GM18511 (cell line): ENCODE data around the gene CRIP1.

Source experiments
- ATAC-seq: cut with Tn5 transposase; IDR thresholded peaks from one replicate; pipeline ENCODE4 v1.9.1; 2021; ENCODE audit warnings: mild to moderate bottlenecking, moderate library complexity; ENCODE audit not compliant: unreplicated experiment

Gene CRIP1

DNA sequence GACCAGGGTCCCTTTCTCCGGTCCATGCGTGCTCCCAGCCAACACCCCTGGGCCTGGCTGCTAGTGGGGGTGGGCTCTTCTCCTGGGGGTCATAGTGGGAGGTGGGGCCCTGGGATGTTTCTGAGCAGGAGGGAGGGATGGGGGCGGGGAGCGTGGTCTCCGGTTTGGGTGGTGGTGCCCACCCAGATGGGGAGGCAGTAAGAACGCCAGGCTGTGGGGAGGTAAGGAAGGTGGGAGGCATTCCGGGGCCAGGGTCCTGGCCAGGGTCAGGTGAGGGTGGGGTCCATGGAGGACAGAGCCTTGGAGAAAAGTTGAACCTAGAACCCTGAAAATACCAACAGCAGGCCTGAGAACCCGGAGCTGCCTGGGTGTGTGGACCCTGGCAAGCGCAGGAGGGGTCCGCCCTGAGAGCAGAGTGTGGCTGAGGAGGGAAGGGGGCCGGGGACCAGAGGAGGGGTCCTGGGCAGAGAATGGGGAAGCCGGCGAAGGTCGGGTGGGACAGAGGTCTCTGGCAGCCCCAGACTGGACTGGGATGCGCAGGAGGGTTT lies 6.4 kb upstream of the CRIP1 start:
- ATAC-seq: no peak

DNA sequence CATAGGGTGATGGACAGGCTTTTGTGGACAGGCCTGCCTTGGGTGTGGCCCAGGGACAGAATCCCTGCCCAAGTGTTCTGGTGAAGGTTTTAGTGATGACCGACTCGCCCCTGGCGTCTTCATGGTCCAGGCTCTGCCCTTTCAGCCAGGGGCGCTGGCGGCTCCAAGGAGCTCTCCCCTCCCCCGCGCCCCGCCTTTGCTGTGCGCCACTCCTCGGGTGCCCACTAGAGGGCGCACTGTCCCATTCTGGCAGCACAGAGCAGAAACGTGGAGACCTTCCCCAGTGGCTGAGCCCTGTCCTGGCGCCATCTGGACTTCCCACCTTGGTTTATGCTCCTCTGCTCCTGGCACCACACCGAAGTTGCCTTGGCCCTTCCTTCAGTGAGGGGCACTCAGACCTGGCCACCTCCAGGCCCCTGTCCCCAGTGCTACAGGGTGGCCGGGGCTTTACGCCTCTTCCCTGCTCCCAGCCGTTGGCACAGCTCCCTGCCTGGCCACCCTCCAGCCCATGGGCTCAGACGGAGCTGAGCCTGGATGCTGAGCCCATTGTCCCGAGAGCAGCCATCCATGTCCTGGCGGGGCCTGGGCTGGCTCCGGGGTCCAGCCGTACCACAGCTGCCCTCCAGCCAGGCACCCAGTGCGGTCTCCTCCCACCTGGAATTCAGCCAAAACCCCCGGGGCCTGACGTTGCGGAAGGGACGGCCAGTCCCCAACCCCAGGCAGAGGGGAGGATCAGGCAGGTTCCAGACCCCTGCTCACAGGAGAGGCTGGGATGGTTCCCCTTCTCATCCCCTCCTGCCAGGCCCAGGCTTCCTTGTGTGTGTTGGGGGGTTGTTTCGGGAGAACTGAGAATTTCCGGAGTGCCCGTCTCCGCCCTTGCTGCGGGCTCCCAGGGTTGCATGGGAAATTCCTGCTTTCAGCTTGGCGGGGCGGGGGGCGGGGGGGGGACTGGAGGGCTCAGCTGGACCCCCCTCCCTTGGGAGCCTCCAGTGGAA lies 5.6 kb upstream of the CRIP1 start:
- peak; percentile 63 for ATAC-seq

DNA sequence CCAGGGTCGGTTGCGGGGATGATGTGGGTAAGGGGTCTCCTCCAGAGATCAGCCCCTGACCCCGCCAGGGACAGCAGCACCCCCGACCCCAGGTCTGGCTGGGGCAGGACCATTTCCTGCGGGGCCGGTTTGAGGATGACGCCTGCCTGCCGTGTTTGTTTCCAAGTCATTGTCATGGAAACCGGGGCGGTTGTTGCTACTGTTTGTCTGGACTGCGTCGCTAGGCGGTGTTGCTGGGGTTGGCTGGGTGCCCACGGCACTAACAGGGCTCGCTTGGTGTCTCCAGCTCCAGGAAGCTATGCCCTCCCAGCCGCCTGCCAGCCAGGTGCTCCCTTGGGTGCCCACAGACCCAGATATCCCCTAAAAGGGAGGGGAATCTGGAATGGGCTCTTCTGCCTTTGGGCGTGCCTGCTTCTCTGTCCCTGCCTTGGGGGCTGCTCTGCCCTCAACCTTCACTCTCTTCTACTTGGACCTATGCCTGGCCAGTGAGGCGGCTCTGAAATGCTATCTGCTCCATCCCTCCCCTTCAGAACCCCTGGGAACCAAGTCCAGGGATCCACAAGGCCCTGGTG lies 4.7 kb upstream of the CRIP1 start:
- ATAC-seq: peak; percentile 63

DNA sequence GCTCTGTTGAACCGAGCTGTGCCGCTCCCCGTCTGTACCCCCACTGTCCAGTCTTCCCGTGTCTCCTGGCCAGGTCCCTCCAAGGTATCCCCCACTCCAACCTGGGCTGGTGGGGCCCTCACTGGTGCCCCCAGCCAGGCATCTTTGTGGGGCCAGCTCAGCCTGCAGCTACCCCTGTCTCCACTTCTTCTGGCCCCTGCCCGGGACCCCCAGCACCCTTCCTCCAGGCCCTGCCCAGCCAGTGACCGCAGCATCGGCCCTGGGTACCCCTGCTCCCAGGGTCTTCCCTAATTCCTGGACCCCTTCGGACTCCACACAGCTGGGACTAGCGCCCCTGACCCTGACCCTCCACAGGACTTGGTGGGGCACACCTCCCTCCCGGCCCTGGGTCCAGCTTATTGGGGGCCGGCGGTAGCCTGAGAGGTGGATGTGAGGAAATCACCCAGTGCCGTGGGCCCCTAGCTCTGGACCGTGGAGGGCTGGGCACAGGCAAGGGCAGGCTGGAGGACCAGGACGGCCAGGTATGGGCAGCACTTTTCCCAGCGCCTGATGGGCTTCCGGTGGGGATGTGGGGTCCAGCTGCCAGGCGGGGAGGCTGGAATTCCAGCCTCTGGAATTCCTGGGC lies 4.1 kb upstream of the CRIP1 start:
- ATAC-seq: no peak

DNA sequence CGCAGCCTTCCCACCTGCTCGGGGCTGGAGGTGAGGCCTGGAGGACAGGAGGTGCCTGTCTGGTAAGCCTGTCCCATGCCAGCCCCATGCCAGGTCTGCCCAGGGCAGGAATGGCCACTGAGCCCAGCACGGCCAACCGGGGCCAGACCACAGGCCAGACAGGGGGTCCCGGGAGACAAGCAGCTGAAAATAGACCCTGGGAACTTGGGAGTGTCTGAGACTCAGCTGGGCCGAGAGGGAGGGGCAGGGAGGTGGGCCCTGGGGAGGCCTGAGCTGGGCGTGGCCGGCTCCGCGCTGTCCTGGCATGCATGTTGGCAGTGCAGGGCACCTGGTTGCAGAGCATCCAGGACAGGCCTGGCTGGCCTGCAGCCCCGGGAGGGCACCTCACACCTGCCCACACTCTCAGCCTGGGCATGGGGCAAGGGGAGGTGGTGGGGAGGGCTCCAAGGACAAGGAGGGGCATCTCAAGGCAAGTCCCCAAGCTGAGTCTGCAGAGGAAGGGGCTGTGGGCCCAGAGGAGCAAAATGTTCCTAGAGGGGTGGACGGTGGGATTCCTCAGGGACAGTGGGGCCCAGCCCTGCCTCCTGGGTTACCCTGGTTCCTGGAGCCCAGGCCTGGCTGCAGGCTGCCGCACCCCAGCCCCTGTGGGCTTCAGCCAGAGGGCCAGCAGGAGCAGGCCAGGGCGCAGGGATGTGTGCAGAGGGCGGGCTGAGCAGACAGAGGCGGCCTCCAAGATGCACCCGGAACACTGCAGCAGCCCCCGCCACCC lies 3.2 kb upstream of the CRIP1 start:
- ATAC-seq: no peak

DNA sequence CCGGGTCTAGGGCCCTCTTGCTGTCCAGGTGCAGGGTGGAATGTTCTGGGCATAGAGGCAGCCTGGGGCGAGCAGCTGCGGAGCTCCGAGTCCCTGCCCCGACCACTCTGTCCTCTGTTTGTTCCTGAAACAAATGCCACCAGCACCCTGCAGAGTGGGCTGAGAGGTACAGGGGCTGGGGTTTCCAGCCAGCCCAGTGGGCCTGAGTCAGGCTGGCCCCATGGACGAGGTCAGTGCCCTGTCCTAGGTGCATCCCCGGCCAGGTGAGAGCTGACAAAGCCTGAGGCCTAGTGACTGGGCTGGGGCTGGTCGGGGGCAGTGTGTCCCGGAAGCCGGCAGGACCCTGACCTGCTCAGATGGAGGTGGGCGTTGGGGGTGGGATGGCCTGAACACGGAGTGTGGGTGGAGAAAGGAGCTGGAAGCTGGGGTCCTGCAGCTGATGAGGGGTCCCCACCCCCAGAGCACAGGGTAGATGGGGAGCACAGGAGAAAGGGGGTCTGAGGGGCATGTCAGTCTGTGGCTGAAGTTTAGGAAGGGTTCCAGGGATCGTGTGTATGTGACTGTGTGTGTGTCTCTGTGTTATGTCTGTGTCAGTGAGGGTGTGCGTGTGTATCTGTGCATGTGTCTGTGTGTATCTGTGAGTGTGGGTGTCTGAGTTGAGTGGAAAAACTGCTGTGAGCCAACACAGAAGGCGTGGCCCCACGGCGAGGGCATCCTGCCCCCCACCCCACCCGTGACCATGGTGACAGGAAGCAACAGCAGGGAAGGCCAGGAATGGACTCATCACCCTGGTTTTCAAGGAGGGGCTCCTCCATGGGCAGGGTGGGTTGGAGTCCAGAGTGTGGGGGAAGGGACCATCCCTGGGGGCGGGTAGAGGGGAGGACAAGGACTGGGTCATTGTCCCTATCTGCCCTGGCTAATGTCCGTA lies 2.4 kb upstream of the CRIP1 start:
- no peak for ATAC-seq

DNA sequence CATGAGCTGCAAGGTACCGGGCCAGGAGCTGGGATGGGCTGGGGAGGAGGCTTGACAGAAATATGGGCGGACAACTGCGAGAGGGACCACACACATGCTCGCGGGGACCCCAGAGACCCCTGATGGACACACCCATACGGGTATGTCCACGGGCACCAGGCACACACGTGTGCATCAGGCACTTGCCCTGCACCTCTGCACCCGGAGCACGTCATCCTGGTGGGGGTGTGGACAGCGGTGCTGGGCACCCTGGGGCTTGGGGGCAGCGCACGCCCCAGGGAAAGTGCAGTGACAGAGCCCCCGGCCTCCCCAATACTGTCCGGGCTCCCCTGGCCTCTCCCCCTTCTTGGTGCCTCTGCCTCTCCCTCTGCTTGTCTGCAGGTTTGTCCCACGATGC lies 1.7 kb upstream of the CRIP1 start:
- no peak for ATAC-seq

DNA sequence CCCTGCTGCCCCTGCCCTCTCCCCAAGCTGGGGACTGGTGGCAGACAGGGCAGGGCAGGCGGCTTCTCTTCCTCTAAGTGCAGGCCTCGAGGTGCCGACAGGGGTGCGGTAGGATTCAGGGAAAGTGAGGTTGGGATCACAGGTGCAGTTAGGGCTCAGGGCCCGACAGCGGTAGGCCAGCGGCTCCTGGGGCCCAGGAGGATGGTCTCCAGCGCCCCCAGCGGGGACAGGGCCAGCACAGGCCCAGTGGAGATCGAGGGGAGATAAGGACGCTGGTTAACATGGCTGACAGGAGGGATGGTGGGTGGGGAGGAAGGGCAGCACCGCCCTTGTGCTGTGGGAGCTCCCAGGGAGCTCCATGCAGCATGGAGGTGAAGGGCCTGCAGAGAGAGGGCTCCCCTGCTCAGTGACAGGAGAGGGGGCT lies 935 bp upstream of the CRIP1 start:
- no peak for ATAC-seq

DNA sequence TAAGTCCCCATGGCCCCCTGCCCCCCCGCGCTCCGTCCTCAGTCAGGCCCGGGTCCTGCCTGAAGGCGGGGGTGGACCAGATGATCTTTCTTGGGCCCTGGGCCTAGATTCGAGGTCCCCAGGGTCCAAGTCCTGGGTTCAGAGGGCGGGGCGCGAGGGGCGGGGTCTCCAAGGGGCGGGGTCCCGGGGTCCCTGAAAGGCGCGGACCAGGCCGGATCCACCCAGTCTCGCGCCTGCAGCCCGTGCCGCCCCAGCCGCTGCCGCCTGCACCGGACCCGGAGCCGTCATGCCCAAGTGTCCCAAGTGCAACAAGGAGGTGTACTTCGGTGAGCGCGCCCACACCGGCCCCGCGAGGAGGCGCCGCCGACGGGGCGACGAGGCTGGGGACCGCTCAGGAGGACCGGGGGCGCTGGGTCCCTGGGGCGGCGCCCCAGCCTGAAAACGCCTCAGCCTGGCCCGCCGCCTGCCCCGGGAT lies 325 bp downstream of the CRIP1 start:
- ATAC-seq: no peak

DNA sequence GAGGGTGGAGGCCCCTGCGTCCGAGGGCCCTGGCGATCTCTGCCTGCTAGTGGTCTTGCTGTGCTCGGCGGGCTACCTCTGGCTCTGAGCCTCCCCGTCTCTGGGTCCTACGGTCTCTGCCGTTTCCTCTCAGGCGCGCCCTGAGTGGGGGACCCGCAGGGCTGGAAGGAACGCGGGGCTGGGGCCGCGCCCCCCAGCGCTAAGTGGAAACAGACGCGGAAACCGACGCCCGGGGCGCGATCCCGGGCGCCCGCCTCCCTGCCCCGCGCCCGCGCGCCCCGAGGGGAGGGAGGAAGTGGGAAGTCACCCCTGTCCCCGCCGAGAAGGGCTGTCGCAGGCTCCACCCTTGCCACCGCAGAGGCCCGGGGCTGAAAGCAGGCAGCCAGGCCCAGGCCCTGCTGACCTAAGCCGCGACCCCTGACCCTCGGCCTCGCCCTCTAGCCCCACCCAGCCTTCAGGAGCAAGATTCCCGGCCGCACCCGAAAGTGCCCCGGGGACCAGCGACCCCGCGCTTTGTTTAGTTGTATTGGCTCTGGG lies 831 bp downstream of the CRIP1 start:
- no peak for ATAC-seq

DNA sequence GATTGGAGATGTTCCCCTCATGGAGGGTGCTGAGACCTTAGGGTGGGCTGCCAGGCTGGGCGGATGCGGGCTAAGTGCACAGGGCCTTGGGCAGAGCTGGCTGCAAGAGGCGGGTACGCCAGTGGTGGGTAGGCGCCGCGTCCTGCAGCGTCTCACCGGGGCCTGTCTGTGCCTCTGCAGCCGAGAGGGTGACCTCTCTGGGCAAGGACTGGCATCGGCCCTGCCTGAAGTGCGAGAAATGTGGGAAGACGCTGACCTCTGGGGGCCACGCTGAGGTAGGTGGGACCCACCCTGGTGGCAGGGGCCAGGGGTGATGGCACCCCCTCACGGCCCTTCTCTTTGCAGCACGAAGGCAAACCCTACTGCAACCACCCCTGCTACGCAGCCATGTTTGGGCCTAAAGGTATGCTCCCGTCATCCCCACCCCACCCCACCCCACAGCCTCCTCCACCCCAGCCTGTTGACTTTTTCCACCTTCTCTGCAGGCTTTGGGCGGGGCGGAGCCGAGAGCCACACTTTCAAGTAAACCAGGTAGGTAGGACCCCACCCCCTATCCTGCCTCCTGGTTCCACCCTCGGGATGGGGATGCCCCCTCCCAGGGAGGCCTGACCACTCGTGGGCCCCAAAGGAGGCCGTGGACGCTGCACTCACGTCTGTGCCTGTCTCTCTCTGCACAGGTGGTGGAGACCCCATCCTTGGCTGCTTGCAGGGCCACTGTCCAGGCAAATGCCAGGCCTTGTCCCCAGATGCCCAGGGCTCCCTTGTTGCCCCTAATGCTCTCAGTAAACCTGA lies 1.5 kb downstream of the CRIP1 start:
- ATAC-seq: no peak

DNA sequence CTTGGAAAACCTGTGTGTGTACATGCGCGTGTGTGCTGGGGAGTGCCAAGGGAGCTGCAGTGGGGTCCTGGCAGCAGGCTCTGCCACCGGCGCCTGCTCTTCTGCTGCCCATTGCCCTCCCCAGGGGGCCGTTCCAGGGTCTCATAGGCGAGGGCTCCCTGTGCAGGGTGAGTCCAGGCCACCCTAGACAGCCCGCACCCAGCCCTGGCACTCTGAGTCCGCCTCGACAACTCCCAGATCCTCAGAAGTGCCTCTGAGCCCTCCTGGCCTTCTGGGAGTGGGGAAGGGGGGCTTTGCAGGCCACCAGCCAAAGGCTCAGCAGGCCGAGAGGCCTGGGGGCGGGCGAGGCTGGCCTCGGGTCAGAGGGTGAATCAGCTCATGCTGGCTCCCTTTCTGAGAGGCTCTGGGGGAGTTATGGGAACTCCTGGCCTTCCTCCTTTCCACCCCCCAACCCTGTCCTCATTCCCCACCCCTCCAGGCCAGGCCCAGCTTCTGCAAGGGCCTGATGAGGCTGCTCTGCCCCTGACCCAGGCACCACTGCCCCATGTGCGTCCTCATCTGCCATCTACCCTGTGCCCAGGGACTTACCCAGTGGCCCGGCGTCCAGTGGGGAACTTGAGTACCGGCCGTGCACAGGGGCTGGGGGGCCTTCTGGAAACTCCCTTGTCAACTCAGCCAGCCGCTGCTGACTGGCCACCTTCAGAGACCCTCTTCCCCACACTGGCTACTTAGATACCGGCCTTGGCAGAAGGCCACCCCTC lies 2.3 kb downstream of the CRIP1 start:
- no peak for ATAC-seq

DNA sequence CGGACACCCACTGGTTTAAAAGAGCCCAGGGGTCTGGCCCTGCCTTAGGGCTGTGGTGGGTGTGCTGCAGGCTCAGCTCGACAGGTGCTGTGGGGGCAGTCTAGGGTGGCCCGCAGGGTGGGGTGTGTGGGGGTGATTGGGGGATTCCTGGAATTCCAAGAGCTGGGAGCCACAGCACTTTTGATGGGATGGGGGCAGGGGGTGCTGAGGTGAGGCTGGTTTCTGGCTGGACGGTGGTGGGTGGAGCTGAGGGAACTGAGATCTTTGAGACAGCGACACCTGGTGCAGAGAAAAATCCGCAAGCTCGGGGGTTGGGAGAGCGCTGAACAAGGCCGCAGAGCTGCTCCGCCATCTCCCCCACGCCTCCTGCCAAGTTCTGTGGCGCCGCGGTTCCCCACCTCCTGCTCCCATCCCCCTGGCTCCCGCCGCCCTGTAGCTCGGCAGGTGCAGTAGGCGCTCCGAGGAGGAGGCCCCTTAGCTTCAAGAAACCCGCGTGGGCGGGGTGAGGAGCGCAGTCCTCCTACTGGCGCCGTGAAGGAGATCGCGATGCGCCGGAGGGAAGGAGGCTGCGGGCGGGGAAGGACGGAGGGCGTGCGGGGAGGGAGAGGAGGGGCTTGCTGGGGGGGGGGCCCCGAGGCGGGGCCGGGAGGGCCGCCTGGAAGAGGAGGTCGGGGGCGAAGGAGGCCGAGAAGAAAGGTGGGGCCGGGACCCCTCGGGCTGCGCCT lies 3.0 kb downstream of the CRIP1 start:
- no peak for ATAC-seq

DNA sequence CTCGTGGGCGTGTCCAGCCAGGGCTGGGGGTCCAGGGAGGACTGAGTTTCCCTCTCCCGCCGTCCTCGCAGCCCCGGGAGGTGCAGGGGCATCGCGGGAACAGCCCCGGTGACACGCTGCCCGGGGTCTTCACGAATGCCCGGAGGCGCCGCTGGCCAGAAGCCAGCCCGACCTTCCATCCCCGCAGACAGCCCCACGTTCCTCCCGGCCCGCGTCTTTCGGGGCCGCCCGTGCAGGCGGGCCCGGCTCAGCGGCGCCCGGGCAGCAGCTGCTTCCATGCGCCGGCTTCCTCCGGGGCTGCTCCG lies 3.5 kb downstream of the CRIP1 start:
- ATAC-seq: peak; percentile 2

DNA sequence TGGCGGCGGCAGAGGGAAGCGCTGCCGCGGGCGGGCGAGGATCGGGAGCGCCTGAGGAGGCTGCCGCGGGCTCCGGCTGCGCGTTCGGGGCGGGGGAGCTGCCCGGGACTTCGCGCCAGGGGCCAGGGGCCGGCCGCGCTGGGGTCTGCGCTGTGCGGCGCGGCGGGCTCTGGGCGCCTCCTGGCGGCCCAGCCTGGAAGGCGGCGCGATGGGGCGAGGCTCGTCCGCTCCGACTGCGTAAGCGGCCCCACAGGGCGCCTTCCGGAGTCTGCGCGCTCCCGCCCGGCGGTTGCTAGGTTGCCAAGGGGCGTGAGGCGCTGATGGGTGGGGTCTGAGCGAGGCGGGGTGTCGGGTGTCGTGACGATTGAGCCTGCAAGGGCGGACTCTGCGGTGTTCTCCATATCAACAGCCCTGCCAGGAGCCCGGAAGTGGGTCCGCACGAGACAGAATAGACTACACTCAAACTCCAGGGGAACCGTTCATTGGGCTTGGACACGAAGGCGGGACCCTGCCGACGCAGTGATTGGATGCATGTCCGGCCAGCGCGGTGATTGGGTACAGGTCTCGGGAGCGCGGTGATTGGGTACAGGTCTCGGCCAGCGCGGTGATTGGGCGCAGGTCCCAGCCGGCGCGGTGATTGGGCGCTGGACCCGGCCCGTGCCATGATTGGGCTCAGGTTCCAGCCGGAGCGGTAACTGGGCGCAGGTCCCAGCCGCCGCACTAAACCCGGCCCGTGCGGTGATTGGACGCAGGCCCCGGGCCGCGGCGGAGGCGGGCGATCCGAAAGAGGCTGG lies 4.1 kb downstream of the CRIP1 start, which contains the start of gene TEDC1:
Gene TEDC1 (plus strand): TSS at position 675 of the 794 bp plus-strand sequence. CDS start 130 bp downstream, outside the sequence.
- peak; percentile 75 for ATAC-seq

DNA sequence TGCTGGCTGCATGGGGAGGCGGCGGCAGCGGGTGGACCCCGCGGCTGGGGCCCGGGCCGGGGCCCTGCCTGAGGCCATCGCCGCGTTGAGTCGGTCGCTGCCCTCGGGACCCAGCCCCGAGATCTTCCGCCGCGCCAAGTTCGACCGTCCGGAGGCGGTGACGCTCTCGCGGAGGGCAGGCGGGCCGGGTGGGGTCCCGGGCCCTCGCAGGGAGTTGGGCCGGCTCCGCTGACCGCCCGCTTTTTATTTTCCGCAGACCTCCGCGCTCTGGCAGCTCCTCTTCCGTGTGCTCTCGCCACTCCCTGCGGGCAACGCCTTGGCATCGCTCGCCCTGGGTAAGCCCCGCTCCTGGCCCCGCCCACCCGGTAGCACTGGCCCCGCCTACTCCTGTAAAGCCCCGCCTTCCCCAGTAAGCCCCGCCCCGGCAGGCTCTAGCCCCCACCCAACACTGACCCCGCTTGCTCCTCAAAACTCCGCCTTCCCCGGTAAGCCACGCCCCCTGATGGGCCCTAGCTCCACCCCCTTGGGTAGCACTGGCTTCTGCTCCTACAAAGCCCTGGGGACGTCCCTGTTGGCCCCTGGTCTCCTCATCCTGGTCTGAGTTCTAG lies 4.8 kb downstream of the CRIP1 start:
- ATAC-seq: no peak
